ENCODE data around the gene KDM4B. TPM values are rescaled to one million over a fixed set of nuclear protein-coding genes. Genes with fewer than 3 reads are reported as not detected.

KDM4B gene
- total and polyA plus RNA-seq, 2 of the 8 experiments (the other 6 are each of a cell fraction or from before 2014, with no cell fraction given), result 12.0 to 31.9 TPM

GRCh38 chr19:5178841-5179240 lies 209.9 kb downstream of the KDM4B start:
- Histone ChIP-seq H3K27me3 (replicated peaks in 1 of 4; ENCODE audit: control insufficient read depth in 3 of 4, extremely low read depth in 1 of 4, insufficient read depth in 3 of 4, low read length in 3 of 4) (no peaks in the 10 kb centered on the region), H3K23me2 (ENCODE audit: low read depth, low read length) (no peaks in the 10 kb centered on the region), H2BK15ac (ENCODE audit: low read length) (no peak overlapping the region), H2BK12ac (ENCODE audit: low read depth, low read length) (no peak overlapping the region), H3K79me2 (ENCODE audit: control insufficient read depth in 1 of 2, insufficient read depth in 2 of 2, low read length in 2 of 2) (no peaks in the 10 kb centered on the region), H4K5ac (ENCODE audit: insufficient read length, low read depth, low read length) (no peak overlapping the region), H4K20me1 (replicated peaks in 1 of 2; ENCODE audit: control insufficient read depth in 1 of 2, insufficient read depth in 2 of 2, low read length in 2 of 2) (no peaks in the 10 kb centered on the region), H2AFZ (ENCODE audit: low read length) (no peak overlapping the region), H3K9me3 (ENCODE audit: insufficient read depth in 2 of 2, low read depth in 1 of 2, low read length in 1 of 2) (no peaks in the 10 kb centered on the region), H2BK120ac (replicated peaks; ENCODE audit: low read depth, low read length) (no peak overlapping the region), H3K23ac (ENCODE audit: insufficient read length) (no peak overlapping the region), H4K91ac (replicated peaks; ENCODE audit: insufficient read length, low read length) (no peak overlapping the region), H2BK20ac (ENCODE audit: low read length) (no peak overlapping the region), H3K36me3 (ENCODE audit: control insufficient read depth in 2 of 4, insufficient read depth in 4 of 4, low read length in 3 of 4) (no peaks in the 10 kb centered on the region), H2BK5ac (ENCODE audit: low read depth, low read length) (no peak overlapping the region), H3K18ac (ENCODE audit: extremely low read depth, low read length) (no peak overlapping the region), H3K4me3 (ENCODE audit: extremely low read depth in 1 of 4, insufficient read depth in 2 of 4, low read depth in 3 of 4, low read length in 4 of 4) (no peak overlapping the region), H3K56ac (replicated peaks; ENCODE audit: insufficient read length, low read depth, low read length) (no peak overlapping the region), H3K79me1 (ENCODE audit: low read depth, low read length) (no peaks in the 10 kb centered on the region), H4K8ac (ENCODE audit: extremely low read depth, insufficient read depth, low read length) (no peak overlapping the region), H3K4ac (replicated peaks; ENCODE audit: insufficient read length, low read depth, low read length) (no peak overlapping the region), H2AK5ac (ENCODE audit: low read depth, low read length) (no peak overlapping the region), H3K4me1 (replicated peaks in 1 of 4; ENCODE audit: control insufficient read depth in 3 of 4, insufficient read depth in 4 of 4, low read length in 3 of 4) (no peaks in the 10 kb centered on the region; a peak in 1 of 7 replicates), H3K4me2 (ENCODE audit: insufficient read depth in 1 of 2, low read depth in 2 of 2, low read length in 2 of 2) (no peak overlapping the region), H3K14ac (ENCODE audit: insufficient read length) (no peak overlapping the region), H3K27ac (ENCODE audit: low read depth, low read length) (no peak overlapping the region), H3K9ac (replicated peaks in 1 of 4; ENCODE audit: extremely low read depth in 1 of 4, low read depth in 3 of 4, low read length in 3 of 4) (no peak overlapping the region)
- no peak for DNase-seq (ENCODE audit: low read depth in 1 of 2, low spot score in 2 of 2)
- WGBS, 2 experiments (ENCODE audit: extremely low coverage in 1 of 2, insufficient coverage in 1 of 2, insufficient read length in 1 of 2, insufficient replicate concordance in 2 of 2, low coverage in 1 of 2, low lambda C conversion rate in 2 of 2, missing lambda C conversion rate in 1 of 2), result 91% methylated on average over 3 of the region's 3 CpGs; no CpG with 5 or more reads in 1 of the 2 experiments
- ChIA-PET CTCF (ENCODE audit: partially characterized antibody) (interaction anchor here (0.5 to 2.3 kb wide), 7 partner anchors 8 to 230 kb away, joined by 3 to 17 read pairs (median 4); no protein-coding TSS in a partner anchor), POLR2A (ENCODE audit: partially characterized antibody) (interaction anchor here (0.6 kb wide), 1 partner anchor 15 kb away, joined by 4 read pairs; no protein-coding TSS in a partner anchor)
- no peak for FAIRE-seq
- no peak for TF ChIP-seq SAP30 (IDR thresholded peaks at IDR 0.05; ENCODE audit: insufficient read depth, insufficient replicate concordance, low read length)
- no peak for TF ChIP-seq NANOG (IDR thresholded peaks at IDR 0.05; ENCODE audit: insufficient read depth, low read depth, low read length, poor library complexity, severe bottlenecking)
- no peak for TF ChIP-seq CBX8 (IDR thresholded peaks at IDR 0.05; ENCODE audit: borderline replicate concordance, low read depth, low read length)
- TF ChIP-seq ATF3 (IDR thresholded peaks at IDR 0.05; ENCODE audit: insufficient read depth, low read depth, low read length), result no peak
